AG04449 (cell line): ENCODE data around the gene DNAH7.
A peak's percentile ranks its signal among the peaks of the same experiment; 100 is the strongest.

Source experiments
- CTCF ChIA-PET: fragments of 350-600 bp; formaldehyde crosslinking; extraction: SDS; loops from one replicate; lab custom pipeline; 2021; ENCODE audit warnings: antibody characterized with exemption; lab: Yijun Ruan, JAX
- POLR2A ChIA-PET: fragments of 400-600, 350-600 bp; formaldehyde crosslinking; extraction: SDS; loops from one replicate; lab custom pipeline; 2020; ENCODE audit warnings: antibody characterized with exemption, inconsistent platforms; lab: Yijun Ruan, JAX
- DNase-seq: peaks from one replicate; pipeline ENCODE4 v3.0.0-alpha.2; 2010; ENCODE audit warnings: low read depth, low spot score
- H3K4me3 ChIP-seq: 2 replicates; pipeline ENCODE4 v1.5.1; 2011; ENCODE audit warnings: low read depth, mild to moderate bottlenecking, control low read depth, low read length
- TF ChIP-seq, protein P1 (sequence below): IDR thresholded peaks from one replicate; pipeline ENCODE4 v1.5.1; 2011; ENCODE audit warnings: mild to moderate bottlenecking, moderate library complexity, low read length, control low read depth, inconsistent platforms; ENCODE audit not compliant: insufficient read depth; ENCODE audit errors: missing control alignments

DNAH7 gene

DNA sequence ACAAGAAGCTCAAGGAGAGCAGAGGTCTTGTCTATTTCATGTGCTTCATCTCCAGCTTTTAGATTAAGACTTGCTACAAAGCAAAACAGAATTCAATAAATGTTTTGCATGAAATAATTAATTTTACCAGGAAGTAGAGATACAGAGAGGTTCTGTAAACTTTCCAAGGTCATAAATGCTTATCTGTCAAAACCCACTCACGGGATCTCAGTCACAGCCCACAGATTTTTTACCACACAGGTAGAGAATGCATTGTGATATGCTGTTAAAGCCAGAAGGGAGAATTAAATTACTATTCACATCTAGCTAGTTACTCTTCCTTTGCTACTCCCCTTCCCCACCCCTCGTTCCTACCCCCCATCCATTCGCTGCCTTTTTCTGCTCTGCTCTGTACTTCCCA, 205.5 kb downstream of the DNAH7 start:
- H3K4me3 ChIP-seq: no peak overlapping the region
- ChIA-PET CTCF (interaction anchor here (1.1 kb wide), 1 partner anchor 10 kb away, joined by 4 read pairs; no protein-coding TSS in a partner anchor), POLR2A (interaction anchor here (2.4 kb wide), 1 partner anchor 36 kb away, joined by 7 read pairs; no protein-coding TSS in a partner anchor)
- DNase-seq: no peak
- TF ChIP-seq, protein P1, sequence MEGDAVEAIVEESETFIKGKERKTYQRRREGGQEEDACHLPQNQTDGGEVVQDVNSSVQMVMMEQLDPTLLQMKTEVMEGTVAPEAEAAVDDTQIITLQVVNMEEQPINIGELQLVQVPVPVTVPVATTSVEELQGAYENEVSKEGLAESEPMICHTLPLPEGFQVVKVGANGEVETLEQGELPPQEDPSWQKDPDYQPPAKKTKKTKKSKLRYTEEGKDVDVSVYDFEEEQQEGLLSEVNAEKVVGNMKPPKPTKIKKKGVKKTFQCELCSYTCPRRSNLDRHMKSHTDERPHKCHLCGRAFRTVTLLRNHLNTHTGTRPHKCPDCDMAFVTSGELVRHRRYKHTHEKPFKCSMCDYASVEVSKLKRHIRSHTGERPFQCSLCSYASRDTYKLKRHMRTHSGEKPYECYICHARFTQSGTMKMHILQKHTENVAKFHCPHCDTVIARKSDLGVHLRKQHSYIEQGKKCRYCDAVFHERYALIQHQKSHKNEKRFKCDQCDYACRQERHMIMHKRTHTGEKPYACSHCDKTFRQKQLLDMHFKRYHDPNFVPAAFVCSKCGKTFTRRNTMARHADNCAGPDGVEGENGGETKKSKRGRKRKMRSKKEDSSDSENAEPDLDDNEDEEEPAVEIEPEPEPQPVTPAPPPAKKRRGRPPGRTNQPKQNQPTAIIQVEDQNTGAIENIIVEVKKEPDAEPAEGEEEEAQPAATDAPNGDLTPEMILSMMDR: no peak

DNA sequence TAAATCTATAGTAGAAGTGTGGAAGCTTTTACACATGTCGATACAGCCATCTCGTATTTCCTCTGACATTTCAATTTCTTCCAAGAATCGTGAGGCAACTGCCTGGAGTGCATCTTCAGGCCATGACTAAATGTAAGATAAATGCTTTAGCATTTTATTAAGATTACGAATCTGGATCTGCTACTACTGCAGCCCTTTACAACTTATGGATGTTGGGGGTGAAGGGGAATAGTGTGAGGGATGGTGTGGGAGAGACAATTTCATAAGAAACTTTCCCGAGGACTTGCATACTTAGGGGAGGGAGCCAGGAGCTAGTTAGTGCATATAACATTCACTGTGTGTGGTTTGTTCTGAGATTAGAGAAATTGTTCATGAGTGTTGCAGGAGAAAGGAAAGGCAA, 206.8 kb downstream of the DNAH7 start:
- ChIA-PET POLR2A (interaction anchor here (2.4 kb wide), 1 partner anchor 37 kb away, joined by 7 read pairs; no protein-coding TSS in a partner anchor), CTCF (interaction anchor here (1.2 kb wide), 1 partner anchor 10 kb away, joined by 3 read pairs; no protein-coding TSS in a partner anchor)
- H3K4me3 ChIP-seq: no peak overlapping the region
- TF ChIP-seq, protein P1: no peak
- DNase-seq: peak; percentile 33

DNA sequence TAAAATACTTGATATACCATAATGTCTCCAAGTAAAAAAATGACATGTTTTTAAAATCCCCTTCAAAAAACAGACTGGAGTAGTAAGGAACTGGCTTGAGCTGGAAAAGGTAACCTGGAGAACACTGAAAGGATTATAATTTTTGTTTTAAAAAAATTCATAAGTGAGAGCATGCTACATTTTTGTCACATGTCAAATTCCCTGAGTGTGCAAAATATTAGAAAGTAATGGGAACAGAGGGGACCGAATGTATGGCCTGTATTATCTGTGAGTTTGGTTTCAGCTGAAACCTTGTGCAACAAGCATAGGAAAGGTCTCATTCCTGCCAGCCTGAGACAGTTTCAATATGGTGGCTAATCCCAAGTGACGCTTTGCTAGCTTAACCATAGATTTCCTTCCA, 209.1 kb downstream of the DNAH7 start:
- no peak for DNase-seq
- TF ChIP-seq, protein P1: no peak
- CTCF ChIA-PET: no interaction called here
- H3K4me3 ChIP-seq: no peak overlapping the region
- POLR2A ChIA-PET: no interaction called here

DNA sequence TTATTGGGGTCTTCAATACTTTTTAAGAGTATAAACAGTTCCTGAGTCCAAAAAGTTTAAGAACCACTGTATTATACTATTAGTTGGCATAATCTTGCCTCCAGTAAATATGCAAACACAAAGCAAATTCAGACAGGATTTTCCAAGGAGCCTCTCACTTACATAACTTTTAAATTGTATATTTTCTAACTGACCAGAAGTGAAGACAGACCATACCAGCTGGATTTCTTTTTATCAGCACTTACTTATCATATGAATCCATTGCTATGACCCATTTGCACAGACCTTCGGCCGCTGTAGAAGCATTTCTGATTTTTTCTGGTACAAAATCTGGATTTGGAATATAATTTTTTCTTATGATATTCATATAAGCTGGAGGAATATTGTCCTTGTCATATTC, 211.5 kb downstream of the DNAH7 start:
- TF ChIP-seq, protein P1: no peak
- H3K4me3 ChIP-seq: no peak overlapping the region
- ChIA-PET CTCF (no interaction called here), POLR2A (no interaction called here)
- no peak for DNase-seq

DNA sequence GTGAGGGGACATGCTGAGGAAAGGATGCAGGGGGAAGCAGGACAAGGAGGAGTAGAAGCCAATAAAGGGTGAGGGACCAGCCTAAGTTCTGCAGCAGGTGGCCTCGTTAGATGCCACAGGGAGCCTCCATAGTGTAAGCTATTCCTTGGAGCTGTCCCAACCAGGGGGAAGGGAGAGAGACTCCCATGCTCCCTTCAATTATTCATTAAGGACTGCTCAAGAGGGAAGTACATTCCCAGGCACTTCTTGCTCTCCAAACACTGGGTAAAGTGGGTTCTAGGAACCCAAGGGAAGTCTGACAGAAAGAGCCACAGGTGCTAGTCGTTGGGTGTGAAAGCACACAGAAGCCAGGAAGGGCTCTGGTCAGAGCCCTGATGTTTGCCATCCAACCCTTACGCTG, 217.9 kb downstream of the DNAH7 start:
- ChIA-PET CTCF (no interaction called here), POLR2A (no interaction called here)
- no peak for DNase-seq
- TF ChIP-seq, protein P1: no peak
- no peak overlapping the region for H3K4me3 ChIP-seq

DNA sequence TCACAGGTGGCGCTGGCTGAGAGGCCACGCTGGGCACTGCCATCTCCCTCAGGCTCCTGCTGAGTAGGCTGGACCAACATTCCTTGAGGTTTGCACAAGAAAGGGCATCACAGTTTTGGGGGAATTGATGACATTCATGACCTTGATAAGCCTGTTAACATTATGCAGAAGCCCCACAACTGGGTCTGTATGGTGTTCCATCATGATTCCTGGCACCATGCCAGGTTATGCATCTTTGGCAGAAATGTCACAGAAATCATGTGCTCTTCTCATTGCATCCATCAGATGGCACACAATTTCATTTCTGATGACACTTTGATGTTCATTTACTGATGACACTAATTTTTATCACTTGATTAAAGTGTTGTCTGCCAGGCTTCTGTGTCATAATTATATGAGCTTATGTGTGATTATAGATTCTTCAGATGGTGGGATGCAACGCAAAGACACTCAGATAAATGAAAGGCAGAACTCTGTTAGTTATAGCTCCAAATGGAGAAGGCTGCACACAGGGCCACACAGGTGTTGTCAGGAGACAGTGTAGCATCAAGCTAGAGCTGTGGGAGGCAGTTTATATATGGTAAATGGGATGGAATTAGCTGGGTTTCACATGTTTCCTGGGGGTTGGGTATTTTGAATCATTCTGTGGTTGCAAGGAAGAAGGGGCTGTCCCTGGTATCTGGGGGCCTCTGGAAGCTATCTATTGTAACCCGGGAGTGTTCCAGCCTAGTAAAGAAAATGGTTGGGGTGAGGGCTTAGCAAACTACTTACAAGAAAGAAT, 220.3 kb downstream of the DNAH7 start:
- TF ChIP-seq, protein P1: no peak
- H3K4me3 ChIP-seq: no peak overlapping the region
- DNase-seq: no peak
- ChIA-PET CTCF (no interaction called here), POLR2A (no interaction called here)
